Retinal pigment epithelial cell (primary cell): Measurements from ENCODE around the gene ADSS1.

Experiments used
- DNase-seq: peaks from one replicate; pipeline ENCODE4 v3.0.0-alpha.2; 2010; ENCODE audit warnings: low read depth
- H3K4me3 ChIP-seq: 2 replicates; pipeline ENCODE4 v1.5.1; 2011; ENCODE audit warnings: mild to moderate bottlenecking, low read length, control low read depth, moderate library complexity
- TF ChIP-seq, protein P1 (sequence below): conservative IDR thresholded peaks from 2 replicates; pipeline ENCODE4 v1.5.1; 2011; ENCODE audit warnings: low read depth, low read length, control low read depth, inconsistent platforms

Gene ADSS1

DNA sequence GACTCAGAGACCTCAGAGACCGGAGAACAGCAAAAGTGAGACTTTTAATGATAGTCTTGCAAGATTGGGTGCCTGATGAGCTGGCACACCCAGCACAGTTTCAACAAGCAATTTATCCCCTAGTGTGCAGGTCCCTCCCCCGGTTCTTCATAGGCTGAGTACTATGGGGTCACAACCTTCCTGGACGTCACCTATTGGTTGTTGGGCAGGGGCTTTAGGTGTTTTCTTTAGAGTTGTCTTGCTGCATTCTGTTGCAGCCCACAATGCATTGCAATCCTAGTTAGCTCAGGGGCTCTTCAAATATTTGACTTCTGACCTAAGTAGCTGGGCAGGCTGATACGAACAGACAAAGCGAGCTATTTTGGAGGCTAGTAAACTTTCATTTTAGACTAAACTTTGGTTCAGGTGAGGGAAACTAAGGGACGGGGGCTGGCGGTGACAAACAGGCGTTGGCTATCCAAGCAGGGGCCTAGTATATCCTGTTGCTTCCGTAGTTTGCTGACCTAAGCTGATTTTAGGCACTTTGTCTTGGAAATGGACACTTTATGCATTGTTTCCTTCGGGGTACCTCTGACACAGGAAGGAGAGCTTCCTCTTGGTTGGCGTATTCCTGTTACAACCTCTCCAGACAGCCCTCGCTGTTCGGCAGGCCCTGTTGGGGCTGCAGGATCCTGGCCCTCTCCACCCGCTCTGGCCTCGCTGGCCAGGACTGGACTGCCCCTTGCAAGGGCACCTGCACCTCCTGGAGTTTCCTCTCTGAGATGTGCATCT is 43.0 kb downstream of the ADSS1 start:
- TF ChIP-seq, protein P1, sequence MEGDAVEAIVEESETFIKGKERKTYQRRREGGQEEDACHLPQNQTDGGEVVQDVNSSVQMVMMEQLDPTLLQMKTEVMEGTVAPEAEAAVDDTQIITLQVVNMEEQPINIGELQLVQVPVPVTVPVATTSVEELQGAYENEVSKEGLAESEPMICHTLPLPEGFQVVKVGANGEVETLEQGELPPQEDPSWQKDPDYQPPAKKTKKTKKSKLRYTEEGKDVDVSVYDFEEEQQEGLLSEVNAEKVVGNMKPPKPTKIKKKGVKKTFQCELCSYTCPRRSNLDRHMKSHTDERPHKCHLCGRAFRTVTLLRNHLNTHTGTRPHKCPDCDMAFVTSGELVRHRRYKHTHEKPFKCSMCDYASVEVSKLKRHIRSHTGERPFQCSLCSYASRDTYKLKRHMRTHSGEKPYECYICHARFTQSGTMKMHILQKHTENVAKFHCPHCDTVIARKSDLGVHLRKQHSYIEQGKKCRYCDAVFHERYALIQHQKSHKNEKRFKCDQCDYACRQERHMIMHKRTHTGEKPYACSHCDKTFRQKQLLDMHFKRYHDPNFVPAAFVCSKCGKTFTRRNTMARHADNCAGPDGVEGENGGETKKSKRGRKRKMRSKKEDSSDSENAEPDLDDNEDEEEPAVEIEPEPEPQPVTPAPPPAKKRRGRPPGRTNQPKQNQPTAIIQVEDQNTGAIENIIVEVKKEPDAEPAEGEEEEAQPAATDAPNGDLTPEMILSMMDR: no peak
- DNase-seq: no peak
- no peak overlapping the region for H3K4me3 ChIP-seq

DNA sequence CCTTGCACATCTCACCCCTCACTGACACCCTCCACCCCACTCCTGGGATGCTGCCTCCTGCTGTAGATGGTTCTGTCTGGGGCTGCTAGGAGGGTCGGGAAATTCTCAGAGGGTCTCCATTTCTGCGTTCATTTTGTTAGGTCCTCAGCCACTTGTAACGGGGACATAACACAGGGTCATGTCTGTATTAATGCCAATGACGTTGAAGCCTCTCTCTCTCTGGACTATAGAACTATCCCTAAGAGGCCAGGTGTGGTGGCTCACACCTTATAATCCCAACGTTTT is 43.5 kb downstream of the ADSS1 start:
- H3K4me3 ChIP-seq: no peak overlapping the region
- TF ChIP-seq, protein P1: no peak
- no peak for DNase-seq

DNA sequence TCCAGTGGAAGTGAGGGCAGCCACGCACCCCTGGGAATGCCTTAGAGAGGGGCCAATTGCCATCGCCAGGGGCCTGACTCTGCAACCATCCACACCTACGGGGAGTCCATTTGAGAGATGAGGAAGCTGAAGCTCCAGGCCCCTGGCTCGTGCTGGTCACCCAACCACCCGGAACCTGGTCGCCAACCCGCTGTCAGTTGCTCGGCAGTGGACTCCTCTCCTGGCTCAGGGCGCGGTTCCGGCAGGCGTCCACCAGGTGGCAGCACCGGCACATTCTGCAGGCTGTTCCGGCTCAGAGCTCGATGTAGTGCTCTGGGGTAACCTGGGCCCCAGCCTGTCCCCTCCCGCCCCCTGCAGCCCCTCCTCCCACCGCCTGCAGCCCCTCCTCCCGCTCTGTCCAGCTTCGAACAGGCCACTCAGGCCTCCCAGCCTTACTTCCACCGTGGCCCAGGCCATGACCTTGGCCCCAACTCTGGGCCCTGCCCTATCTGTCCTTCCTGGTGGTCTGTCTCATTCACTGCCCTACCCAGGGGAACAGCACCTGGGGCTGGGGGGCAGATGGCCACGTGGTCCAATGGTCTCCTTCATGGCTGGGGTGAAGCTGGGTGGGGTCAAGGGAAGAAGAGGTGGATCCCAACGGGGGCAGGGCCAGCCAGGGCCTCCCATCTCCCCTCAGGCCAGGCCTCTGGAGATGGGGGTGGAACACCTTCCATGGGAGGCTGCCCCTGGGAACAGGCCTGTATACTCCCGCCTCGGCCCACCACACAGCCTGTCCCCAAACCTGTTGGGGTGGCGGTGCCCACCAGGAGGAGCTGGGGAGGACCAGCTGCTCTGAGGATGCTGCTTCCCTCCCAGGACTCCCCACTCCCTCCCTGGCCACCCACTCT is 44.7 kb downstream of the ADSS1 start:
- TF ChIP-seq, protein P1: peak; percentile 84
- no peak overlapping the region for H3K4me3 ChIP-seq
- peak; percentile 13 for DNase-seq

DNA sequence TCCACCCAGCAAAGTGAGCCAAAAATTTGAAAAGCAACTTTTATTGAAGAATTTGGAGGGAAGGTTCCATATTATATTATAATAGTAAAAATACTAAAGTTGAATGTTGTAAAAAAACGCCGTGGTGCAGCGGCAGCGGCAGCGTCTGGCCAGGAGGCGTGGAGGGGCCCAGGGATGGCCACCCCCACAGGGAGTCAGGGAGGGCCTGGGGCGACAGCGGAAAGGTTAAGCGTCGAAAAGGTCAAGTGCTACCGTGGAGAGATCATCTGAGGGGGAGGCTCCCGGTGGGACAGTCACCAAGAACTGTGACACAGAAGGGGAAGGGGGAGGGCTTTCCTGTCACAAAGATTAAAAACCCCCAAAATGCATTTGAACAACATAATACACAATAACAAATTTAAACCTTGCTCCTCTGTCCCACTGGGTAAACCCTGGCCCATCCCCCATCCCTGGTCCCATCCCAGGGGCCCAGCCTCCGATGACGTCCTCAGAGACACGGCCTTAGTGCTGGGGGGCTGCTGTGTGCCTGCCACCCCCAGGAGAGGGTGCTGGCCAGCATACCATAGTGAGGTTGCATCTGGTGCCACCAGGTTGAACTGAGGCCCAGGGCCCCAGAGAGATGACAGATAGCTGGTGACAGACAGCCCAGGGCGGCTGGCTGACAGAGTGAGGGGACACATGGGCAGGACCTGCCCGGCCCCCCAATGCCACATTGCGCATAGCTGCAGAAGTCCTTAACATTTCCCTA is 45.5 kb downstream of the ADSS1 start:
- H3K4me3 ChIP-seq: no peak overlapping the region
- DNase-seq: no peak
- TF ChIP-seq, protein P1: no peak

DNA sequence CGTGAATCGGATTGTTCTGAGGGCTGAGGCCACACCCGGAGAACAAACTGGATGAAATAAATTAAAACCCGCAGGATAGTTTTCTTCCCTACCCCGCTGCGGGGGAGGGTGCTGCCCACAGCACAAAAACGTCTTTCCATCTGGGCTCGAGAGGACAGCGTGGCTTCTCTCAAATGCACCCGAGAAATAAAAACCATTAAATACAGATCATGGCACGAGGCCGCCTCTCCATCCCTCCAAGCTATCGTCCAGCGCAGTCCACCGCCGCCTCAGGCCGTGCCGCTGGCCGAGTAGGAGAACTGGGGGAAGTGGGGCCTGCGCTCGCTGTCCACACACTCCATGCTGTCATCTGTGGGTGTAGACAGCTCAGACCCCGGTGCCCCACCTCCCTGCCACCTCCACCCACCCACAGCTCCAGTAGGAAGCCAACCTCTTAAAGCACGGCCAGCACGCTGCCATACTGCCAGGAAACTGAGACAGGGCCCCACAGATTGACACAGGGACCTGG is 46.1 kb downstream of the ADSS1 start:
- TF ChIP-seq, protein P1: no peak
- no peak for DNase-seq
- no peak overlapping the region for H3K4me3 ChIP-seq

DNA sequence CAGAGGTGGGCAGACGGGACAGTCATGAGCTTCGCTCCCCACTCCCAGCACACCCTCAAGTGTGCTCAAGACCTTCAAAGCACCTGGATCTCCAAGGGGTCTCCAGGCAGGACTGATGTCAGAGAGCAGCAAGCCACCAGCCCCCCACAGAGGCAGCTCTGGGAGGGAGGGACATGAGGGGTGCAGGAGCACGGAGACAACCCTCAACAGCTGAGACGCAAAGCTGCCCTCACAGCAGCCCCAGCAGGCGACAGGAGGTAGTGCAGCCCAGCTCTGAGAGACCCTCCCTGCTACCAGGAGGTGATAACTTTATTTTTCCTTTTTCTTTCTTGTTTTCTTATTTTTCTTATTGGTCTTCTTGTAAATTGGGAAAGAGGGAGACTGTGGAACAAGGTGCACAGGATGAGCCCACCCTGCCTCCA is 46.8 kb downstream of the ADSS1 start:
- TF ChIP-seq, protein P1: peak; percentile 59
- DNase-seq: no peak
- no peak overlapping the region for H3K4me3 ChIP-seq
